SK-N-DZ (cell line): ENCODE data around the gene PLAAT4.
"Not testable (repeated sequence)": the region's sequence is repeated elsewhere in the genome, so short reads cannot be mapped to it uniquely, and the experiment has no call there.

Source experiments
- DNase-seq: peaks from one replicate; pipeline ENCODE4 v3.0.0-alpha.2; 2015; ENCODE audit warnings: low spot score

Gene PLAAT4

GRCh38 chr11:63567044-63567840 is 30.6 kb downstream of the PLAAT4 start:
- DNase-seq = no peak

GRCh38 chr11:63569570-63569969 is 33.0 kb downstream of the PLAAT4 start:
- no peak for DNase-seq

DNA sequence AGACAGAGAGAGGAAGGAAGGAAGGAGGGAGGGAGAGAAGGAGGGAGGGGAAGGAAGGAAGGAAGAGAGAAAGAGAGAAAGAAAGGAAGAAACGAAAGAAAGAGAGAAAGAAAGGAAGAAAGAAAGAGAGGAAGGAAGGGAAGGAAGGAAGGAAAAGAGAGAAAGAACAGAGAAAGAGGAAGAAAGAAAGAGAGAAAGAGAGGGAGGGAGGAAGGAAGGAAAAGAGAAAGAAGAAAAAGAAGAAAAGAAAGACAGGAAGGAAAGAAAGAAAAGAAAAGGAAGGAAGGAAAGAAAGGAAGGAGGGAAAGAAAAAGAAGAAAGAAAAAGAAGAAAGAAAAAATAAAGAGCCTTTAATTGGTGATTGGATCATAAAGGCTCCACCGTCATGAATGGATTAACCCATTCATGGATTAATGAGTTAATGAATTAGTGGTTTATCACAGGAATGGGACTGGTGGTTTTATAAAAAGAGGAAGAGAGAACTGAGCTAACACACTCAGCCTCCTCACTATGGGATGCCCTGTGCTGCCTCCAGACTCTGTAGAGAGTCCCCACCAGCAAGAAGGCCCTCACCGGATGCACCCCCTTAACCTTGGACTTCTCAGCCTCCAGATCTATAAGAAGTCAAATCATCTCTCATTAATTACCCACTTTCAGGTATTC is 35.5 kb downstream of the PLAAT4 start:
- no peak for DNase-seq

GRCh38 chr11:63573881-63574855 is 37.6 kb downstream of the PLAAT4 start:
- no peak for DNase-seq

DNA sequence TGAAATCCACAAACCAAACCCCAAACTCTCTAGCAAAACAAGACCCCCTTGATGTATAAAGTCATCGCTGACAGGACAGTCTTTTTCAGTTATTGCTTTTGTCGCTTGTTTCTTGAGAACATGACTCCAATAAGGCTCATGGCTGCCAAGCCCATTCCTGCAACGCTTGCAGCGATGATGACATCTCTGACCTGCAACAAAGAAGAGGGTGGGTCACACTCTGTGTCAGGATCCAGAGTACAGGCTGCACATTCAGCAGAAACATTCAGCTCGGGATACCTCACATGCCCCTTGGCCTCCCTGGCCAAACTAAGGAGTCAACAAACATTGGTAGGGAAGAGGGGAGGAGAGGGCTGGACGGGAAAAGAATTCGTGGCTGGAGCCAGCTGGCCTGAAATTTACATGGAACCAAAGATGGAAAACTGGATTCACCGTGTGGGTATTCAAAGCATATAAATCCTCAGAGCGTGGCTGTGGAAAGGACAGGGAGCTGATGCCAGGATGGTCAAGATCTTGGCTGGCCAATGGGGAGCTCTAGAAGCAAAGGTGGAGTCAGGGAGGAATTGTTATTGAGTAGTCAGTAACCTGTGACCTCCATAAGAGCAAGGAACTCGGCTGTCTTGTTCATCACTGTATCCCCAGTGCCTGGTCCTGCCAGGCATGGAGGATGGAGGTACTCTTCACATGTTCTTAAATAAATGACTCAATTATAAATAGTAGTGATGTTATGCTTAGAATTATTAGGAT is 38.4 kb downstream of the PLAAT4 start:
- no peak for DNase-seq

GRCh38 chr11:63578882-63579281 is 42.3 kb downstream of the PLAAT4 start:
- DNase-seq = not testable (repeated sequence)

- DNase-seq = not testable (repeated sequence)
Measured at GRCh38 chr11:63581224-63581623, 44.6 kb downstream of the PLAAT4 start.

DNA sequence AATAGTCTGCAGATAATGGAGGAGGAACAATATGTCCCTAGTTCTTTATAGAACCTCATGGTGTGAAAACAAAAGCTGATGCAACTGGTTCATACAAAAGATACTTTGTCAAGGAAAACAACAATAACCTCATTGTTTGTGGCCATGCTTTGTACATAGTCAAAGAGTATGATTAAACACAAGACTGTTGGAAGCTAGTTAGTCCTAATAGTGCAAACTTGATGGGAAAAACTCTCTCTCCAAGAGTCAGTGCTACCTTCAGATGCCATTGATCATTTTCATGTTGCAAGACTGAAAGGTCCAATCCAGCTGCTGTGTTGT is 46.7 kb downstream of the PLAAT4 start:
- no peak for DNase-seq

- no peak for DNase-seq
Measured at GRCh38 chr11:63586451-63587166, 50.0 kb downstream of the PLAAT4 start.

- no peak for DNase-seq
Measured at GRCh38 chr11:63589000-63589399, 52.4 kb downstream of the PLAAT4 start.

- DNase-seq = no peak
Measured at GRCh38 chr11:63590024-63590788, 53.6 kb downstream of the PLAAT4 start.

DNA sequence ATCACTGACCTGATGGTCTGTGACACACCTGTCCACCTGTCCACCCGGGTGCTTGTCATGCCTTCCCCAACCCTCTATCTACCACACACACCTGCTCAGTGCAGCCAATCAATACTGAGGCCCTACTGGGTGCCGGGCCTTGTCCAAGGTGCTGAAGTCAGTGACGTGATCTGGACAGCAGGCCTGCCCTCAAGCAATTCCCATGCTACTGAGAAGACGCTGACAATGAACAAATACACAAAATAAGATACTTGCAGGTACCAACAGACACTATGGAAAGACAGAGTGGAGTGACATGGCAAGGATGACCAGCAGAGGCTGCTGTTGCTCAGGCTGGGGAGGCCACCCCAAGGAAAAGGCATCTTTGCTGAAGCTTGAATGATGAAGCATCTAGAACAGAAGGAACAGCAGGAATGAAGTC is 56.4 kb downstream of the PLAAT4 start:
- DNase-seq = no peak

- no peak for DNase-seq
Measured at GRCh38 chr11:63595296-63595695, 58.7 kb downstream of the PLAAT4 start.
